ENCODE data around the gene DBET.
"Not testable (repeated sequence)": the region's sequence is repeated elsewhere in the genome, so short reads cannot be mapped to it uniquely, and the experiment has no call there.

The DBET gene

DNA sequence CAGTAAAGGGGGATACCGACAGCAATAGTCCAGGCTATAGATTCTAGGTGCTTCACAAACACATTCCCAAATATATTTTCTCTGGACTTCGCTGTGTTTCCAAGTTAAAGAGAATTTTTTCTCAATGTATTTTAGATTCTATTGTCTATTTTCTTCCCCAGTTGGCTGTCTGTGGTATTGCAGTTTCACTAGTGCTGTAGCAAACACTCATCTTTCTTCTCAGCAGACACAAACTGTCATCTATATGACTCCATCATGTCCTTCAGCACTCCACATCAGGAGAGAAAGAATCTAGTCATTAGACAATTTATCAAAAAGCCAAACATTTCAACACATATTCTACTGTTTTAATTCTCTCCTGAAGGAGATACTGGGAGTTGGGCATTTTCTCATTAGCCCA, at the start of gene DBET:
Gene DBET, plus strand, starts transcription at position 161 of the 400 bp plus-strand sequence.
- peak; percentile 27 for DNase-seq (ENCODE audit: low spot score)

DNA sequence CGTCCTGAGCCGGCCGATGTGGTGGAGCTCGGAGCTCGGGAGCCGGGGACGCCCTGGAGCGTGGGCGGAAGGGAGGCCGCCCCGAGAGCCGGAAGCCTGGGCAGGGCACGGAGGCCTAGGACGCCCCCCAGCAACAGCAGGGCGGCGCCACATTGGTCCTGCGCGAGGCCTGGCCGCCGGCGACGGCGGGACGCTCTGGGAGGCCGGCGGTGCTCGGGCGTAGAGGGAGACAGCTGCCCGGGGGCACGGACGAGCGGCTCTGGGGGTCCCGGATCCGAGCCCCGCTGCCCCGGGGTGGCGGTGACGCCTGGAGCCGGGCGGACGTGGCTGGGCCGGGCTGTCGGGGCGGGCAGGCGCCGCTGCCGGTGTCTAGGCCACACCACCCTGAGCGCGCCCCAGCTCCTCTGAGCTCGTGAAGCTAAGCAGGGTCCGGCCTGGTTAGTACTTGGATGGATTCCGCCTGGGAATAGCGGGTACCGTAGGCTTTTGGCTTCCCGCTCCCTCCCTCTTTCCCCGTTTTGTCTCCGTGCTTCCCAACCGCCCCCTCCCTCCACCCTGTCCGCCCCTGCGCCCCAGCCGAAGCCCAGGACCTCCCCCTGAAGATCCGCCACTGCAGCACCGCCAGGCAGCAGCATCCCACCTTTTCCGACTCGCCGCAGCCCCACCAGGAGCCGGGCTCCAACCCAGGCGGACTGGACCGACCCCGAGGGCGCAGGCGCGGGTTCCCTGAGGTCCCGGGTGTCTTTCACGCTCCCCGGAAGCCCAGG, 49.3 kb upstream of the DBET start:
- no peak for DNase-seq (ENCODE audit: low spot score)

GRCh38 chr4:190015538-190016368, 48.5 kb upstream of the DBET start:
- DNase-seq (ENCODE audit: low spot score), result no peak

DNA sequence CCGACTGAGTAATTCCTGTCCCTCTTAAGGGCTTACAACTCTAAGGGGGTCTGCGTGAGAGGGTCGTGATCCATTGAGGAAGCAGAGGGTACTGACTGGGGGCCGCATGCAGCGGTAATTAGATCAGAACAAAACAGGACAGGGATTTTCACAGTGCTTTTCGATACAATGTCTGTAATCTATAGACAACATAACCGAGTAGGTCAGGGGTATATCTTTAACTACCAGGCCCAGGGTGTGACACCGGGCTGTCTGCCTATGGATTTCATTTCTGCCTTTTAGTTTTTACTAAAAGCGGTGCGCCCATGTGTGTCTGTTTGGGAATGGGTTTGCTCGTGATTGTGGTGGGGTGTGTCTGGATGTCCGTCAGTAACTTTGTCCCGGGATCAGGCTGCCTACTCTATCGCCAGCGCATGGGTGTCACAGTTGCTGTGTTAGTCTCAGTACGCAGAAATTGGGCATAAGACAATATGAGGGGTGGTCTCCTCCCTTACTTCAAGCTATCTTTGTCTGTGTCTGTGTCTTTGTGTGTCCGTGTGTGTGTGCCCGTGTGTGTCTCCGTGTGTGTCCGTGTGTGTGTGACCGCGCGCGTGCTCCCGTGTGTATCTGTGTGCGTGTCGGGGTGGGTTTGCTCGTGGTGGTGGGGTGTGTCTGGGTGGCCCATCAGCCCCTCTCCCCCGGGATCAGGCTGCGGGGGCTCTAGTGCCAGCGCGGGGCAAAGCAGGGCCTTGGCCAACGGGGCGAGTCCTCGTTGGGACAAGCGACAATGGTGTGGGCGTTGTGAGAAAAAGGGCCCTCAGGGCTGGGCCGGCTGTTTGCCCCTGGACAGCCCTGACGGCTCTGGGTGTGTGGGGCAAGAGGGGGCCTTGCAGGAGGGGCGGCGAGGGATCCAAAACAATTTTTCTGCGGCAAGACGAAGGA, 47.7 kb upstream of the DBET start:
- DNase-seq (ENCODE audit: low spot score), result no peak

- DNase-seq (ENCODE audit: low spot score), result no peak
These were observed 46.7 kb upstream of the DBET start for GRCh38 chr4:190017357-190018200.

GRCh38 chr4:190018201-190018920, 45.9 kb upstream of the DBET start:
- DNase-seq (ENCODE audit: low spot score), result no peak

- no peak for DNase-seq (ENCODE audit: low spot score)
These were observed 45.1 kb upstream of the DBET start for GRCh38 chr4:190019023-190019858.

DNA sequence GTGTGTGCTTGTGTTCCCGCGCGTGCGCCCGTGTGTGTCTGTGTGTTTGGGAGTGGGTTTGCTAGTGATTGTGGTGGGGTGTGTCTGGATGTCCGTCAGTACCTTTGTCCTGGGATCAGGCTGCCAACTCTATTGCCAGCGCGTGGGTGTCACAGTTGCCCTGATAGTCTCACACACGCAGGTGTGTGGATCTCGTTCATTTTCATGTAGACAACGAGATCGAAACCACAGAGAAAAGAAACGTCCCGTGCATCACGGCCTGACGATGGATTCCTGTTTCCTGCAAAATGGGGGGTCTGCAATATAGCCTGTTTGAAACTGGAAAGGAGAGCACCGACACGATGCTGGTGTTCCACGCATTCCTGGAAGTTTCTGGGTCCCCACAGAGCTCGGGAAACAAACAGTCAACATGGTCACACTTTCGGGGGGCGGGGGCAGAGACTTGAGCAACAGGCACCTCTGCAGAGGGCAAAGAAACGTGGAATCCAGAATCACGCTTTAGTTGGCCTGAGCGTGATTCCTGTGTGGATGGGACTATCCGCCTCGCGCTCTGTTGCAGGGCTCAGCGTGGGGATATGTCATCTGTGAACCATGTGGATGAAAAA, 44.3 kb upstream of the DBET start:
- DNase-seq (ENCODE audit: low spot score), result not testable (repeated sequence)

DNA sequence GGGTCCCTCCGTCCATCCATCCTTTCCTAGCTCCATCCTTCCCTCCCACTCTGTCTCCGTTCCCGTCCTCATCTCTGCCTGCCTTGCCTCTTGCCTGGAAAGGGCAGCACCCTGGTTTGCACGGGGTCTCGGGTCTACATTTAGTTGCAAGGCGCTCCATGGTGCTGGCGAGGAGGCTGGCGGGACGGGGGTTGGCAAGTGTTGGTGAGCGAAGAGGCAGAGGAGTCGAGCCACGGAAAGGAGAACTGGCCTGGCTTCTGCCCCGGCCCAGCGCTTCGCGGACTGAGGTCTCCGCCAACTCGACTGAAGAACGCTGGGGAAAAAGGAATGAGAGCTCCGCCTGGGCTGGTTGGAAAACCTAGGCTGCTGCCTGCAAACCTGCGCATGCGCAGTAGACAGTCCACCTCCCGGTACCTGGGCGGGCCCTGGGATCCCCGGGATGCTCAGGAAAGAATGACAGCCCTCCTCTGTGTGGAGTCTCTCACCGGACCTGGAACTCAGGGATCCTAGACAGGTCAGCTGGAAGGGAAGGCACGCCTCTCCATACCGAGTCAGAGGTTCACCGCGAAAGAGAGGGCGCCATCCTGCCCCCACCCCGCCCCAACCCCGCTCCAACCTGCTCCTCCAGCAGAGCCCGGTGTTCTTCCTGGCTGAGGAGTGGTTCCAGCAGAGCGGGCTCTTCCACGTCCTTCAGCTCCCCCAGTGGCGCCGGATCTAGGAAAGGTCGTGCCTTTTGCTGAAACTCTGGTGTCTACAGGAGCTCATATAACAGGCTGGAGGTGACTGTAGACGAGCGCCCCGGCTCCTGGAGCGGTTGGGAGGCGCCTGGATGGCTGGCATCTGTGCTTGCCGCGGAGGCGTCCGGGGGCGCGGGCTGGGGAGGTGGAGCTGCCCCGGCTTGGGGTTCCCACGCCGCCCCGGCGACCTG, 43.2 kb upstream of the DBET start:
- DNase-seq (ENCODE audit: low spot score), result no peak

DNA sequence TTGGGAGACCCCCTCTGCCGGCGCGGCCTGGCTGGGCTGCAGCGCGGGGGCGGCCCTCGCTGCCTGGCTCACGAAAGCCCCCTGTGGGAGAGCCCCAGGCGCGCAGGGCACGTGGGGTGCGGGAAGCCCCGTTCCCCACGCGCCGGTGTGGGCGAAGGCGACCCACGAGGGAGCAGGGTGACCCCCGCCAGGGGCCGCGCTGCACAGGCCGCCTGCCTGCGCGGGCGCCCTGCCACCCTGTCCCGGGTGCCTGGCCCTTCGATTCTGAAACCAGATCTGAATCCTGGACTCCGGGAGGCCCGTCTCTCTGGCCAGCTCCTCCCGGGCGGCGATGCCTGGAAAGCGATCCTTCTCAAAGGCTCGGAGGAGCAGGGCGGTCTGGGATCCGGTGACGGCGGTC, 42.3 kb upstream of the DBET start:
- DNase-seq (ENCODE audit: low spot score), result not testable (repeated sequence)

DNA sequence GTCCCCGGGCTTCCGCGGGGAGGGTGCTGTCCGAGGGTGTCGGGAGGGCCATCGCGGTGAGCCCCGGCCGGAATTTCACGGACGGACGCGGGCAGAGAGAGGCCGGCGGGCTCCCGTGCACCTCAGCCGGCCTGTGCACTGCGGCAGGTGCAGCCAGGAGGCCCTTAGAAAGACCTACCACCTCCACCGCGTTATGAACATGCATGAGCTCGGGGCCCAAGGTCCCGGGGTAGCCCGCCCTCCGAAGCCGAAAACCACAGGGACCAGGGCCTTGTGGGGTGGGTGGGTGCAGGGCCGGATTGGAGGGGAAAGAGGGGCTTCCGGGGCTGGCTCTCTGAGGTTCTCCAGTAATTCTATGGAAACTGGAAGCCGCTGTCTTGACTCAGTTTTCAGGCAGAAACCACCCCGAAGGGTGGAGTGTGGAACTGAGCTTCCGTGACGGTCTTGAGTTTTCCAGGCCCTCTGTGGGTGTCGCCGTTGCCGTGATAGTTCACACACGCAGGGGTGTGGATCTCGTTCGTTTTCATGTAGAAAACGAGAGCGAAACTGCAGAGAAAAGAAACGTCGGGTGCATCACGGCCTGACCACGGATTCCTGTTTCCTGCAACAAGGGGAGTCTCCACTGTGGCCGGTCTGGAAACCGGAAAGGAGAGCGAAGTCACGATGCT, 41.6 kb upstream of the DBET start:
- DNase-seq (ENCODE audit: low spot score), result not testable (repeated sequence)

DNA sequence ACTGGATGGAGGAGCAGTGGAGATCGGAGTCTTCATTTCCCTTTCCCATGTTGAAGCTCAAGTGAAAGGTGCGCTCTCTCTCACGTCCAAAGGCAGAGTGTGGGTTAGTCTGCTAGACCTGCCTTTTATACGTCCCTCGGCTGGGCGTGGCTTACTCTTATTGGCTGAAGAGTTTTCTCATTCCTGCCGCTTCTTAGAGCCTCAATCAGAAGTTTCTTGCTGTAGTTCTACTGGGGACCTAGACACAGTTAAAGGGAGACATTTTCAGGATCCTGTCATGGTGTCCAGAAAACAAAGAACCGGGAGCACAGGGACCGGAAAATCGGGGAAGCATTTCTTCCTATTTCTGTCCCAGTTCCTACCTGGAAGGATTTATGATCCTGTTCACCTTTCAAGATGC, 37.1 kb upstream of the DBET start, which contains the start of gene FRG2:
Gene FRG2, minus strand, starts transcription at position 101 of the 400 bp plus-strand sequence. Its CDS starts 52 bp downstream, at position 49.
- DNase-seq (ENCODE audit: low spot score), result not testable (repeated sequence)

DNA sequence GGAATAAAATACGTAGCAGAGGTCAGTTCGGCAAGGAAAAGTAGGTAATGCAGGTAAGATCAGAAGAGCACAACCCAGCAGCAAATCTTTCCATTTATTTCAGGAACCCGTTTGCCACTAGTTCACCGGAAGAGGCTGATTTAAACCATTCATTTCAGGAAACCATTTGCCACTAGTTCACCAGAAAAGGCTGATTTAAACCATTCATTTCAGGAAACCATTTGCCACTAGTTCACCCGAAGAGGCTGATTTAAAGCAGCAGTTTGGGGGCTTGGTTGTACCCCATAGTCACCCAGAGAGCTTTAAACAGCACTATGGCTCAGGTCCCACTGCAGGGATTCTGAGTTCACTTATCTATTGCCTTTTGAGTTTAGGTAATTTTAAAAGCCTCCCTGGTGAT, 33.0 kb upstream of the DBET start:
- not testable (repeated sequence) for DNase-seq (ENCODE audit: low spot score)

- DNase-seq (ENCODE audit: low spot score), result not testable (repeated sequence)
These were observed 26.5 kb upstream of the DBET start for GRCh38 chr4:190037704-190038388.

DNA sequence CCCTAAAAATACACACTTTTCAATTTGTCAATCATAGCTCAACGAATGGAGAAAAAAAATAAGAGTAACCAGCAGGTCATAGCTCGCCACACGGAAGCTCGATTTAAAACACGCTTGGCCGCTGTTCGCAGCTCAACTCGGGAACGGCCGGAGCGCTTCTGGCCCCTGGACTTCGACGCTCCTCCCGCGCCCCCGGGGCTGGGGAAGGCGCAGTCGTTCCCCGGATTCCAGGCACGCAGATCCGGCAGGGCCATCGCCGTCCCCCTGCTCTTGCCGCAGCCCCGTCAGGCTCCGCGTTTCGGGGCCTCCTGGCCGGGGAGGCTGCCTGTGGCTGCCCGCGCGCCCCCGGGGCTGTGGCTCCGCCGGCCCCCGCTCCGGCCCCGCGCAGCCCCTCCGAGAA, 23.4 kb upstream of the DBET start:
- DNase-seq (ENCODE audit: low spot score), result not testable (repeated sequence)

DNA sequence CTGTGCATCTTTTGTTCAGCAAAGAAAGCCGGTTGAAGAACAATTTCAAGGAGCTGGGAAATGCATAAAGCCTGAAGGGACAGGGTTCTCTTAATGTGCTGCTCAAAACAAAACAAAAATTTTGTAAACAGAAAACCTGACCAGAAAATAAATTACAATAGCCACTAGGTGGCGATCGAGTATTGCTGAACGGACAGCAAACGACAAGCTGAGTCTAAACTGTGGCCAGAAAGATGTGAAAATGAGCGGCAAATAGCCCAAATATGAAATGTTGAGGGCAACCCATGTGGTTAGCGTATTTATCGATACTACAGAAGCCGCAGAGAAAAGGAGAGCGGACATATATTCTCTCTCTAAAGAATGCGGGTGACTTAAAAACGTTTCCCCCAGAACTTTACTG, 16.7 kb upstream of the DBET start:
- DNase-seq (ENCODE audit: low spot score), result not testable (repeated sequence)

Data from RKO (cell line).